Gastroesophageal sphincter (tissue), 4 donors: ENCODE data around the gene CTNNA1. TPM values are rescaled to one million over a fixed set of nuclear protein-coding genes. Genes with fewer than 3 reads are reported as not detected.

ENCODE experiments used
- ATAC-seq: fragments of 150-250 bp; one replicate; pipeline ENCODE4 v1.9.1; 2016; ENCODE audit warnings: mild to moderate bottlenecking, moderate library complexity
- H3K27ac ChIP-seq, 4 donors: fragments of 200-600 bp; sonication (generic) in 3 of 4; 1 replicate in 3 of 4; 2 replicates in 1 of 4; pipeline ENCODE4 v1.5.1; 2016 to 2019
- H3K27me3 ChIP-seq: fragments of 200-600 bp; sonication (generic); one replicate; pipeline ENCODE4 v1.5.1; 2019
- H3K36me3 ChIP-seq, 2 donors: fragments of 200-600 bp; sonication (generic); one replicate each; pipeline ENCODE4 v1.5.1; 2019; ENCODE audit warnings: control low read depth in 1 of 2
- H3K4me1 ChIP-seq, 3 donors: fragments of 200-600 bp; sonication (generic); 1 replicate in 2 of 3; 2 replicates in 1 of 3; pipeline ENCODE4 v1.5.1; 2016 to 2019; ENCODE audit warnings: control low read depth in 2 of 3
- H3K4me3 ChIP-seq, 2 donors: fragments of 200-600 bp; sonication (generic); one replicate each; pipeline ENCODE4 v1.5.1; 2019; ENCODE audit warnings: mild to moderate bottlenecking in 1 of 2, moderate library complexity in 1 of 2
- H3K9me3 ChIP-seq, 3 donors: fragments of 200-600 bp; sonication (generic); one replicate each; pipeline ENCODE4 v1.5.1; 2017 to 2019; ENCODE audit warnings: control low read depth in 2 of 3
- EP300 ChIP-seq: sonication (generic); formaldehyde crosslinking; IDR thresholded peaks from one replicate; pipeline ENCODE4 v1.6.1; 2017; ENCODE audit warnings: antibody characterized with exemption, mild to moderate bottlenecking
- POLR2A ChIP-seq, 2 donors: fragments of 450-650 bp; IDR thresholded peaks; one replicate each; pipeline ENCODE4 v1.6.1; 2017; ENCODE audit warnings: antibody characterized with exemption in 2 of 2, mild to moderate bottlenecking in 2 of 2, moderate library complexity in 1 of 2
- POLR2AphosphoS5 ChIP-seq: sonication (generic); formaldehyde crosslinking; IDR thresholded peaks from one replicate; pipeline ENCODE4 v1.6.1; 2017; ENCODE audit warnings: antibody characterized with exemption
- WGBS, 2 donors: methylation state at CpG; one replicate each; pipeline ENCODE4 v1.1.5; 2018; ENCODE audit warnings: low coverage in 1 of 2; 5-methylcytosine and 5-hydroxymethylcytosine counted together
- total RNA-seq, 4 donors: library from RNA; depleted of rRNA; stranded (reverse); fragments of >200 nt; gene quantifications; one replicate each; pipeline ENCODE4 v1.1.0, GENCODE V29; 2016
- TF ChIP-seq, protein P1 (sequence below), 4 experiments: fragments of 200-600 bp in 2 of 4; fragments of 450-650 bp in 2 of 4; sonication (generic) in 1 of 4; IDR thresholded peaks; one replicate each; pipeline ENCODE4 v1.5.1; 2017 to 2019; ENCODE audit warnings: antibody characterized with exemption in 4 of 4, mild to moderate bottlenecking in 2 of 4, moderate library complexity in 2 of 4

CTNNA1 gene
- total RNA-seq, 4 donors from 2014 or later: 289 to 425 (median 365) TPM

DNA sequence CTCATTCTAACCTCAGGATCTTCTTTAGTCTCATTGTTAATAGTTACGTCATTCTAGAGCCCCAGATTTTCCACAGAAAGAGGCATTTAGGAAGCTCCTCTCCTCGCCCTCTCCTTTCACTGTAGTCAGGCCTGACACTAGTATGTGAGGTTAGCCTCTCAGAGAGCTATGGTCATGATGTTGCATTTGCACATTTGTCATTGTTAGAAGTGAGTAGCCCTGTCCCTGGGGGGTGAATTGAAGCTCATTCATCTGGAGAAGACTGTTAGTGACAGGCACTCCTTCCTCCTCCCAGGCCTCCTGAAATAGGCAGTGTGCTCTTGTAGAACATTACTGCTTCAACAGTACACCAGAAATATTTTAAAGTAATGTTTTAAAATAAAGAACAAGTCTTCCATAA, 148.5 kb downstream of the CTNNA1 start:
- 89 to 100% methylated on average over 1 to 2 of the region's 2 CpGs for WGBS, 2 donors
- no peak for ATAC-seq
- H3K36me3 ChIP-seq: peaks cover 0 to 55% of the 10 kb centered on the region in 2 donors

GRCh38 chr5:138903130-138903775, 150.0 kb downstream of the CTNNA1 start:
- Histone ChIP-seq H3K27ac (peak overlapping the region in 2 of 4 donors; percentile 6 to 22), H3K27me3 (no peaks in the 10 kb centered on the region), H3K4me3 (no peak overlapping the region), H3K36me3 (peaks cover 0 to 70% of the 10 kb centered on the region in 2 donors), H3K9me3 (no peaks in the 10 kb centered on the region), H3K4me1 (peaks cover 0 to 18% (median 0%) of the 10 kb centered on the region in 3 donors)
- WGBS, 2 donors: 63% methylated on average over 9 of the region's 10 CpGs
- TF ChIP-seq POLR2A (IDR thresholded peaks at IDR 0.05) (no peak), POLR2AphosphoS5 (peak; percentile 12), EP300 (no peak)
- TF ChIP-seq, protein P1, sequence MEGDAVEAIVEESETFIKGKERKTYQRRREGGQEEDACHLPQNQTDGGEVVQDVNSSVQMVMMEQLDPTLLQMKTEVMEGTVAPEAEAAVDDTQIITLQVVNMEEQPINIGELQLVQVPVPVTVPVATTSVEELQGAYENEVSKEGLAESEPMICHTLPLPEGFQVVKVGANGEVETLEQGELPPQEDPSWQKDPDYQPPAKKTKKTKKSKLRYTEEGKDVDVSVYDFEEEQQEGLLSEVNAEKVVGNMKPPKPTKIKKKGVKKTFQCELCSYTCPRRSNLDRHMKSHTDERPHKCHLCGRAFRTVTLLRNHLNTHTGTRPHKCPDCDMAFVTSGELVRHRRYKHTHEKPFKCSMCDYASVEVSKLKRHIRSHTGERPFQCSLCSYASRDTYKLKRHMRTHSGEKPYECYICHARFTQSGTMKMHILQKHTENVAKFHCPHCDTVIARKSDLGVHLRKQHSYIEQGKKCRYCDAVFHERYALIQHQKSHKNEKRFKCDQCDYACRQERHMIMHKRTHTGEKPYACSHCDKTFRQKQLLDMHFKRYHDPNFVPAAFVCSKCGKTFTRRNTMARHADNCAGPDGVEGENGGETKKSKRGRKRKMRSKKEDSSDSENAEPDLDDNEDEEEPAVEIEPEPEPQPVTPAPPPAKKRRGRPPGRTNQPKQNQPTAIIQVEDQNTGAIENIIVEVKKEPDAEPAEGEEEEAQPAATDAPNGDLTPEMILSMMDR (IDR thresholded peaks at IDR 0.05): no peak
- ATAC-seq: peak; percentile 50

More for the DNA sequence above, 148.5 kb downstream of the CTNNA1 start:
- no peak for TF ChIP-seq EP300
- TF ChIP-seq, protein P1 (IDR thresholded peaks at IDR 0.05): no peak
- TF ChIP-seq POLR2A (IDR thresholded peaks at IDR 0.05): no peak
- no peak for TF ChIP-seq POLR2AphosphoS5
- Histone ChIP-seq H3K4me1 (peaks cover 0 to 18% (median 0%) of the 10 kb centered on the region in 3 donors), H3K9me3 (no peaks in the 10 kb centered on the region), H3K27me3 (no peaks in the 10 kb centered on the region), H3K27ac (peak overlapping the region in 1 of 4 donors; percentile 31), H3K4me3 (no peak overlapping the region)

DNA sequence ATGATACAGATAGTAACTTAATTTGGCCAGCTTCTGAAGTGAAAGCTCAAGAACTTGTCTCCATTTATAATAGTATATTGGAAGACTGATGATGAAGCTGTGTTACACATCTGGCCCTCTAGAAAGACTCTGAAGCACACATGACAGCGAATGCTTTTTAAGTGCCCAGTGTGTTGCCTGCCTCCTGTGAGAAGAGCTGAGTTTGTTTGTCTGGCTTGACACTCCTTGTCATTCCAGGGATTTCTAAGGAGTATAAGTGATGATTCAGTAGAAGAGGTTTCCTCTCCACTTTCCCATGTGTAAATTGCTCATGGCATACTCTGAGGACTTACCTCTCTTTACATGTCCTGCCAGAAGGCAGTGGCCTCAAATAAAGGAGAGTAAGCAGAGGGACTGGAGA, 152.3 kb downstream of the CTNNA1 start:
- ATAC-seq: no peak
- peaks cover 0 to 77% of the 10 kb centered on the region in 2 donors for H3K36me3 ChIP-seq

GRCh38 chr5:138909734-138910133, 156.5 kb downstream of the CTNNA1 start:
- H3K9me3 ChIP-seq: no peaks in the 10 kb centered on the region
- no peaks in the 10 kb centered on the region for H3K4me1 ChIP-seq
- 84 to 100% methylated on average over 1 to 2 of the region's 2 CpGs for WGBS, 2 donors
- no peak for ATAC-seq
- TF ChIP-seq EP300 (no peak), POLR2A (IDR thresholded peaks at IDR 0.05) (no peak), POLR2AphosphoS5 (no peak)
- TF ChIP-seq, protein P1 (IDR thresholded peaks at IDR 0.05): no peak
- H3K36me3 ChIP-seq: peaks cover 0 to 82% of the 10 kb centered on the region in 2 donors
- H3K4me3 ChIP-seq: no peak overlapping the region
- no peak overlapping the region for H3K27ac ChIP-seq
- no peaks in the 10 kb centered on the region for H3K27me3 ChIP-seq

More for the DNA sequence above, 152.3 kb downstream of the CTNNA1 start:
- H3K27me3 ChIP-seq: no peaks in the 10 kb centered on the region
- no peak overlapping the region for H3K4me3 ChIP-seq
- no peaks in the 10 kb centered on the region for H3K9me3 ChIP-seq
- H3K4me1 ChIP-seq: peaks cover 0 to 14% (median 0%) of the 10 kb centered on the region in 3 donors
- WGBS, 2 donors: 100% methylated on average over 1 of the region's 1 CpG; no CpG with 5 or more reads in 1 of the 2 donors
- TF ChIP-seq, protein P1 (IDR thresholded peaks at IDR 0.05): no peak
- TF ChIP-seq POLR2A (IDR thresholded peaks at IDR 0.05) (no peak), POLR2AphosphoS5 (no peak), EP300 (no peak)
- no peak overlapping the region for H3K27ac ChIP-seq
